Skin epidermis (tissue), 12 donors: ENCODE measurements around the gene TAPBP.
A peak's percentile ranks its signal among the peaks of the same experiment; 100 is the strongest.

ENCODE experiments used
- H3K27ac ChIP-seq, 21 experiments: fragments of 200-600 bp; sonication (generic) in 11 of 21; one replicate each; pipeline ENCODE4 v1.5.0; 2020; ENCODE audit warnings: mild to moderate bottlenecking in 3 of 21, inconsistent platforms in 2 of 21, moderate library complexity in 2 of 21
- H3K4me3 ChIP-seq, 7 experiments: fragments of 200-600 bp; sonication (generic) in 2 of 7; one replicate each; pipeline ENCODE4 v1.5.0; 2020; ENCODE audit warnings: inconsistent platforms in 2 of 7, mild to moderate bottlenecking in 2 of 7, moderate library complexity in 1 of 7

TAPBP gene

DNA sequence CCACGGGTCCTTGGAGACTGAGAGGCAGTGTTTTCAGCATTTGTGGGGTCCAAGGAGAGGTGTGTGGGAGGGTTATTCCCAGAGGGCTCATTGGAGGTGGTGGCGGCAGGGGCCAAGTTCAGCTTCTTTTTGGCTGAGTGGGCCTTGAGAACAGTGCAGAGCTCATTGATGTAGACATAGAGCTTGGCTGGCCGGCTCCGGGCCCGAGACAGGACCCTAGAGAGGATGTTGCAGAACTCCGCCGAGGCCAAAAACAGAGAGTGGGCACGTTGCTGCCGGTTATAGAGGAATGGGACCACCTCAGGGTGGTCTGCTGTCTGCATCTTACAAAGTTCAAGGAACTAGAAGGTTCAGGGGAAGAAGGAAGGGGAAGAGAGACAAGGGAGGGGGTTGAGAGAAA lies 7.3 kb upstream of the TAPBP start:
- Histone ChIP-seq H3K27ac (peak overlapping the region in 19 of 21 experiments; percentile 1 to 100 (median 92)), H3K4me3 (peak overlapping the region in 3 of 7 experiments; percentile 56 to 82 (median 67))

DNA sequence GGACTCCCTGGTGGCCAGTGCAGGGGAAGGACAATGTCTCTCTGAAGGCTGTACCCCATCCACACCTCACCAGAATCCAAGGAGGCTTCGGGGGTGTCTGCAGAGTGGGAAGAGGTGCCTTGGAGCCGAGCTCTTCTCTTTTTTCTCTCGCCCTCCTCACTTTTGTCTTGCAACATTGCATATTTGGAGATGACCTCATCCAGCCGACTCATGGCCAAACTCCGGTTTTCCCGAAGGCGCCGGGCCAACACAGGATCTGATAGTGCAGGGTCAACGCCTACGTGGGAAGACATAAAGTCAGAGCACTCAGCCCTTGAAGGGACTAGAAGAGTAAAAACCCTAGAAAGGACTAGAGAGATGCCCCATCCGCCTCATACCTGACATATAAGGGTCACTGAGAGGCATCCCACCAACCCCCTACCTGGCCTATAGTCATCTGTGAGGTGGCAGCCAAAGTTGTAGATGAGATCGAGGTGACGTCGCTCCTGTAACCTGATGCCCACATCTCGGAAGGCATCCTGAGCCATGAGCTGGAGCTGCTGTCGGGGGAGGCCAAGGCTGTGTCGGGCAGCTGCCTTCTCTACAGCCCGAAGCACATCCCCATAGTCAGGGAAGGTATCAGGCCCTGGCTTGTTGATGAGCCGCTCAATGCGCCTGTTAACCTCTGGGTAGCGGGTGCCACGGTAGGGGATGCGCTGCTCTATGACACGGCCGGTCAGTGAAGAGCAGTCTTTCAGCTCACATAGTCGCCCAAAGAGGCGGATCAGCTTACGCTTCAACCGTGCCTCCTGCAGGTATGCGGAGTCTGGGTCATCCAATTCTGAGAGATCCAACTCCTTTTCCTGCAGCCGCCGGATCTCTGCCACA lies 6.7 kb upstream of the TAPBP start:
- peak overlapping the region in 13 of 21 experiments; percentile 4 to 100 (median 50) for H3K27ac ChIP-seq
- H3K4me3 ChIP-seq: peak overlapping the region in 2 of 7 experiments; percentile 67 to 82

DNA sequence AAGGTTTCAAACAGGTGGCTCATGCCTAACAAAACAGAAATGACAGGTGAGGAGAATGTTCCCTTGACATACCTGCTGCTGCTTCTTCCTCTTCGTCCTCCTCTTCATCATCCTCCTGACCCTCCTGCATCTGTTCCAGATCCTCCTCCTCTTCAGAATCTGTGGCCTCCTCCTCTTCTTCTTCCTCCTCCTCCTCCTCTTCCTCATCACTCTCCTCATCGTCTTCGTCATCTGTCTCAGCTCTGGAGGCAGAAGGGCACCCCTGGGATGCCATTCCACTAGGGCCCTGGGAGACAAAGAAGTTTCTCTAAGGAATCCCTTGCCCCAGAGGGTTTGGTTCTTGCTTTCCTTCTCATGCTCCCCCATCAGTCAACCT lies 6.0 kb upstream of the TAPBP start:
- H3K4me3 ChIP-seq: peak overlapping the region in 1 of 7 experiments; percentile 67
- H3K27ac ChIP-seq: peak overlapping the region in 8 of 21 experiments; percentile 8 to 100 (median 44)

DNA sequence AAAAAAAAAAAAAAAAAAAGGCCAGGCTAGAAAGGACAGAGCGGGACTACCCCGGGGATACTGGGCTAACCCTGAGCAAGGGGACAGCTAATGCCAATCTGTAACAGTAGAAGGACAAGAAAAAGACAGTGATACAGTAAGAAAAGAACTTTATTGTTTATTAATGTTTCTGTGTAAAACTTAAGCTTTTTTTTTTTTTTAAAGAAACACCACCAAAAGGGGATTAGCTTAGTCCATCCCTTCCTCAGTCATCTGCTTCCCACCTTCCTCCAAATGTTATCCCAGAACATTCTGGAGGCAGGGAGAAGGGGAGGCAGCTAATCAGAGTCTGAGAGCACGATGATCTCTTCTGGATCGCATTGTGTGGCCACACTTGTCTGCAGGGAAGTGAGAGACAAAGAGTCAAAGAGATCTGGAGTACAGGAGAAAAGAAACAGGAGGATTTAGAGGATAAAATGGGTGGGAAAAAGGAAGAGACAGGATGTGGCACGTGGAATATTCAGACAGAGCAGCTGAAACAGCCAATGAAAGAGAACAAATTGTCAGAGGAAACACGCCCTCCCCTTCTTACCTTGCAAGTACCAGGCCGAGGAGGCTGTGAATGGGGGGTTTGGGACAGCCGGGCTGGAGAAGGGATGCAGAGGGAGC lies 4.7 kb upstream of the TAPBP start:
- H3K27ac ChIP-seq: peak overlapping the region in 18 of 21 experiments; percentile 28 to 90 (median 84)
- H3K4me3 ChIP-seq: peak overlapping the region; percentile 12 to 56 (median 49)

DNA sequence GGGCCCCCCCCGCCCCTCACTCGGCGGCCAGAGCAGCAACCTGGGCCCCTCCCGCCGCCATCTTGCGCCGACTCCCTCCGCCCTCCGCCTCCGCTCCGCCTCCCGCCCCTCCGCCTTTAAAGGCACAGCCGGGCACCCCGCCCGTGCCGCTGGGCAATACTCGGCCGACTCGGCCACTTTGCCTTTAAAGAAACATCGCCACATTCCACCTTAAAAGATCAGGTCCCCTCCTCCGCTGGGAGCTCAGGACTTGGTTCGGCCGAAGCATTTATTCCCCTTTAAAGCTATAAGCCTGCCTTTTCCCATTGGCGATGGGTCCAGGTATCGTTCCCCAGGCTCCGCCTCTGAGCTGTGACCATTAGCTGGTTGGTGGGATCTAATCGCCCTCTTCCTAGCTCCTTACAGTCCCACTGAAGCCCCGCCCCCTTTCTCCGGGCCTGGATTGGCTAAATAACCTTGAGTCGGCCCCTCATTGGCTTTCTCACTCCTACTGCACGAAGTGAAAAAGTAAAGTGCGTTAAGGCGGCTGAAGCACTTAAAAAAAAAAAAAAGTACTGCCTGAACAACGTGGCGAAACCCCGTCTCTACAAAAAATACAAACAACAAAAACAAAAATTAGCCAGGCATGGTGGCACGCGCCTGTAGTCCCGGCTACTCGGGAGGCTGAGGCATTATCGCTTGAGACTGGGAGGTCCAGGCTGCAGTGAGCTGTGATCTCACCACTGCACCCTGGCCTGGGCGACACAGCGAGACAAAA lies 4.0 kb upstream of the TAPBP start, which contains the start of gene ZBTB22:
Gene ZBTB22, minus strand, starts transcription at position 76 of the 757 bp plus-strand sequence. CDS start 828 bp downstream, outside the sequence.
- Histone ChIP-seq H3K4me3 (peak within 1 kb of the TSS; percentile 35 to 56 (median 49)), H3K27ac (peak within 1 kb of the TSS in 20 of 21 experiments; percentile 56 to 90 (median 84))

DNA sequence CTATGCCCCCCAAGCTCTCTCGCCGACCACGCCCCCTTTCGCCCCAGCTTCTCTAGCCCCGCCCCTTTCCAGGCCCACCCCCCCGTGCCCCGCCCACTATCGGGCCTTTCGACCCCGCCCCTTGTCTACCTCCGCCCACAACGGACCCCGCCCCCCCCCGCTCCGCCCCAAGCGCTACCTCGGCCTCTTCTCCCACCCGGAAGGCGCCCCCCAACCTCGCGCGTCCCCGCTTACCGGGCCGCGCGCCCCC lies 3.5 kb upstream of the TAPBP start:
- peak overlapping the region; percentile 35 to 56 (median 49) for H3K4me3 ChIP-seq
- peak overlapping the region in 20 of 21 experiments; percentile 56 to 90 (median 84) for H3K27ac ChIP-seq

DNA sequence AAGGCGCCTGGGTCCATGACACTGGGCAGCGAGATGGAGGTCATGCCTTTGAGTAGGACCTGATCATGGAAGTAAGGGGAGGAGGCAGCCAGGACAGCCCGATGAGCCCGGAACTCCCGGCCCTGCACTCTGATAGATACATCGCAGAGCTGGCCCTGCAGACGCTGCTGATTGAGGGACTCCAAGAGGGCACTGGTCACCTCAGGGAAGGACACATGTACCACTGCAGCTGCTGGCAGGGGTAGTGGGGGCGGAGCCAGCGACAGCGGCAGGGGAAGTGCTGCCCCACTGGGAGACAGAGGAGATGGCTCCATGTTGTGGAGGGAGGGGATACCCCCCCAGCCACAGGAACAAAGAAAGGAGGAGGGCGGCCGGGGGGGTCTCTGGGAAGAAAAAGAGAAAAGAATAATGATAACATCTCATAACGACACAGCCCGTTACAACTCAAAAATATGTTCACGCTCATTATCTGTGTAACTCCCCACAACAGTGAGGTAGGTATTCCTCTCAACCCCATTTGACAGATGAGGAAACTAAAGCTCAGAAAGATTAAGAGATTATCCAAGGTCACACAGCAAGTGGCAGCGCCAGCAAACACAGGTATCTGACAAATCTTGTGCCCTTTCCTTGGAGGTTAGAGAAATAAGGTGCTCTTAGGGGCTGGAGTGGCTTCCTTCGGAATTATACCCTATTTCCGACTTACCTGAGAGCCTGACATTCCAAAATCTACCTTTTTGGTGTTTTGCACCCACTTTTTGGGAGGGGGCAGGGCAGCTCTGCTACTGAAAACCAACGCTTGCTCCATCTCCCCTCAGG lies 2.9 kb upstream of the TAPBP start:
- peak overlapping the region; percentile 35 to 56 (median 49) for H3K4me3 ChIP-seq
- peak overlapping the region in 18 of 21 experiments; percentile 56 to 90 (median 84) for H3K27ac ChIP-seq

DNA sequence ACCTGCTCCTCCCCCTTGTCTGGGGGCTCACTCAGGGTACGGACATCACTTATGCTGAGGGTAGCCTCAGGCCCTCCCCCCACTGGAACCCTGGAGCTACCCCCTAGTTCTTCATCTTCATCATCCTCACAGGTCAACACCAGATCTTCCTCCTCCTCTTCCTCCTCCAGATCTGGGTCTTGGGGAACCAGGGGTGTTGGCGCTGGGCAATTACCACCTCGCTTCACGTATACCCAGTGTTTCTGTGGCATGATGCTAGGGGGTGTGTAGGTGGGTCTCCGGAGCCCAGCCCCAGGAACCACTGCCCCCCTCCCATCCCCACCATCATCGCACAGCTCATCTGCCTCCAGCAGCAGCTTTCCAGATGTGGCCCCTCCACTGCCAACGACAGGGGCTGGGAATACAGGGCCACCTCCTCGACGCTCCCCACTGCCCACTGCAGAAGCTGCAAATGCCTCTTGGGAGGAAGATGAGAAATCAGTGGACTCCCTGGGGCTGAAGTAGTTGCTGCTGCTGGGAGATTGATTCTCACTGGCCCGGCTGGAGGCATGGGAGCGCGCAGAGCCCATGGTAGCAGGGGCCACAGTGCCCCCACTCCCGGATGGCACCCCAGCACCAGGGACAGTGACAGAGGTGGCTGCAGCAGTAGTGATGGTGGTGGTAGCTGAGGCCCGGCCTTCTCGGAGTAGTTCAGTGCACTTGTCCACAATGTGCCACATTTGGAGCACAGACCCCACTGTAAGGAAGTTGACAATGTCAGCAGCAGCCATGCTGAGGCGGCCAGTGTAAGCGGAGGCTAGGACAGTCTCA lies 2.1 kb upstream of the TAPBP start:
- no peak overlapping the region for H3K4me3 ChIP-seq
- H3K27ac ChIP-seq: peak overlapping the region in 11 of 21 experiments; percentile 89 to 100 (median 96)

DNA sequence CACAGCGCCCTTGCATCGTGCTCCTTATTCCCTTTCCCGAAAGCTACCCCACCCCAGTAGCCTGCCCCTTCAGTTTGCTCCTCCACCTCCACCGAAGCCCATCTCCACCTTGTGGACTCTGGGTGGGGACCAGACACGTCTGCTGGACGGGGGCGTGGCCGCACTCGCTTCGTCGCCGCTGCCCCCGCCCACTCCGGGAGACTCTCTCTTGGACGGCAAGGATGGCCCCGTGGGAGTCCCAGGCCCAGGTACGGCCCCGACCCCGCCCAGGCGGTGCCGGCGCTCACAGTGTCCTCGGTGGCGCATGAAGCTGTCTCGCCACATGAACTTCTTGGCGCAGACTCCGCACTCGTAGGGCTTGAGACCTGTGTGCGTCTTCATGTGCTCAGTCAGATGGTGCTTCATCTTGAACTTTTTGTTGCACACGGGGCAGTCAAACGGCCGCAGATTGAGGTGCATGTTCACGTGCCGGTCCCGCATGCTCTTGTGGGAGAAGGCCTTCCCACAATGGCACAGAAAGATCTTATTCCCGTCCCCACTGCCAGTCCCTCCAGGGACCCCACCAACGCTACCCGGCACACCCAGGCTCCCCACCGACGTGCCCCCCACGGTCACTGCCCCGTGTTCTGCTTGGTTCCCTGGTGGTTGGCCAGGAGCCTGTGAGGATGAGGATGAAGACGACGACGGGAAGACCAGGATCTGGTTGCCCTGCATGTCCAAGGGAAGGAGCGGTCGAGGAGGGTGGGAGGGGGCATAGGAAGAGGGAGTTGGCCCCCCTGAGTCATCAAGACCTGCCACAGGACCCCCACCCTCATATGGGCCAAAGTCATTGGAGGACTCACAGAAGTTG lies 1.3 kb upstream of the TAPBP start:
- peak overlapping the region in 20 of 21 experiments; percentile 89 to 100 (median 97) for H3K27ac ChIP-seq
- peak overlapping the region; percentile 61 to 89 (median 82) for H3K4me3 ChIP-seq

DNA sequence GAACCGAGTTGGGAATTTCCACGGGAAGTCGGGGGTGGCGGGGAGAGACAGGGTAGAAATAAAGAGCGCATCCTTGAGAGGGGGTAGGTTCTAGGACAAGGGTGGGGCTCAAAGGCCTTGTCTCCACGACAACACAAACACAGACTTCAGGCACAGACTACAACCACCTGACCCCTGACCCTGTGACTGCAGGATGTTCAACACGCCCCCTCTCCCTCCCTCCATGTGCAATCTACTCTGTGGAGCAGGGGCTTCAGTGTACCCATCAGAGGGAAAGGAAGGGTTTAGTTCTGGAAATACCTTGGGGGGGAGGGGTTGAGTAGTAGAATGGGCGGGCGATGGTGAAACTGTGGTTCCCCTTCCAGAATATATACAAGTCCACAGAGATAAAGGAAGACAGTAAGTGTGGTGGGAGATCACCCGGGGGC lies 651 bp upstream of the TAPBP start:
- peak overlapping the region; percentile 61 to 89 (median 82) for H3K4me3 ChIP-seq
- H3K27ac ChIP-seq: peak overlapping the region; percentile 89 to 100 (median 97)

DNA sequence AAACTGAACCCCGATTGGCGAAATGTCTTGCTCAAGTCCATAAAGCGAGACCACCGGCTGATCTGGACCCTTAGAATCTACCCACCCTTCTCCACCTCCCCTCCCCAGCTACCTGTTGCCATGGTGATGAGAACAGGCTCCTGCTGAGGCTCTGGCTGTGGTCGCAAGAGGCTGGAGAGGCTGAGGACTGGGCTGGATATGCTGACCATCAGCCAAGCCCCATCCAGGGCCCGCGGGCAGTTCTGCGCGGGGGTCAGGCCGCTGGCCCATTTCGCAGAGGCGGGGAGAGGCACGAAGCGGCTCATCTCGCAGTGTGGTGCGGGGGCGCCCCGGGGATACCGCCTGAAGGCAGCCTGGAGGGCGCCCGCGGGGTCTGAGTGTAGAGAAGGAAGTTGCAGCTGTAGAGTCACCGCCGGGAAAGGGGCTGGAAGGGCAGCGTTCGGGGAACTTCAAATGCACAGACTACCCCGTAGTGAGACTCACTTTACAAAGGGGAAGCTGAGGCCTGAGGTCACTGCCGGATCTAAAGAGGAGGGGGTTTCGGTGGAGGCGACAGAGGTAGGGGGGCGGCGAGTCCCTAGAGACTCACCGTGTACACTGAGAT lies 671 bp downstream of the TAPBP start:
- peak overlapping the region; percentile 89 to 100 (median 97) for H3K27ac ChIP-seq
- peak overlapping the region; percentile 61 to 89 (median 82) for H3K4me3 ChIP-seq

DNA sequence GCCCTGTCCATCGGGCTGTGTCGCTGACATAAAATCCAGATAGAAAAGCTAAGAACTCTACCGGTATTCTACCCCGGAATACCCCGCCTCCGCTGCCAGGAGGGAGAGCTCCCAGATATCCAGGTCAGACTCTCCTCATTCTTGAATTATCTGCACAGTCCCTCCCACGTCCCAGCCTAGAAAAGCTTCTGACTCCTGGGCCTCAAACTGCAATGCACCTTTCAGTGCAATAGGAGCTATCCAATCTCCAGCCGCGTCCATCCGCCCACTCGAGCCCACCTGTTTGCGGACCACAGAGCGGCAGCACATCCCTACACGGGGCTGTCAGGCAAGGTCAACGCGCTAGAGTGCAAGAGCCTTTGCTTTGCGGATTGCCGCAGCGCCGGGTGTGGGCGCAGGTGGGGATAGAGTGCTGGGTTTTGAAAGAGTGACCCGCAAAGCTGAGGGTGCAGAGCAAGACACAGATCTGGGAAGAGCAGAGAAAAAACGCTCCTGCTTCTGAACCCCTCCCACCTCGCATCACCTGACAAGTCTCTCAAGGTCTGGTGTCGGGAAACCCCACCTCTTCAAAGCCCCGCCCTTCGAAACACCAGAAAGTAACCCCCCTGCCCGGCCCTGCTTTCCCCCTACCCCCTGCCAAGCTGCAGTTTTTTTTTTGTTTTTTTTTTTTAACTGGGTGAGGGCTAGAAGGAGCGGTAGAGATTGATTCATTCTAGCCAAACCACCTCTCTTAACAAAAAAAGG lies 1.3 kb downstream of the TAPBP start:
- Histone ChIP-seq H3K27ac (peak overlapping the region; percentile 89 to 100 (median 97)), H3K4me3 (peak overlapping the region; percentile 61 to 89 (median 82))

DNA sequence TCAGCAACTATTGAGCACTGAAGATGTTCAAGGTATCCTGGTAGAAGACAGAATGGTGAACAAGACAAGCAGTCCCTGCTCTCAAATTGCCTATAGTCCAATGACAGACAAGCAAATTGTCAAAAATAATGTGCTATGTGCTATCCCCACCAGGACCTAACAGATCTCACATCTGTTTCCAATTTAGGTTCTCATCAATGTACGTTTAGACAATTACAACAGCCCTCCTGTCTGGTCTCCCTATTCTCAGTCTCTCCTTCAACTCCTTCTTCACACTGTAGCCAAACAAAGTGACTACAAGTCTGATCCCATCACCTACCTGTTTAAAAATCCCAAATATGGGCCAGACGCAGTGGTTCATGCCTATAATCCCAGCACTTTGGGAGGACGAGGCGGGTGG lies 7.5 kb downstream of the TAPBP start:
- H3K4me3 ChIP-seq: no peak overlapping the region
- no peak overlapping the region for H3K27ac ChIP-seq

DNA sequence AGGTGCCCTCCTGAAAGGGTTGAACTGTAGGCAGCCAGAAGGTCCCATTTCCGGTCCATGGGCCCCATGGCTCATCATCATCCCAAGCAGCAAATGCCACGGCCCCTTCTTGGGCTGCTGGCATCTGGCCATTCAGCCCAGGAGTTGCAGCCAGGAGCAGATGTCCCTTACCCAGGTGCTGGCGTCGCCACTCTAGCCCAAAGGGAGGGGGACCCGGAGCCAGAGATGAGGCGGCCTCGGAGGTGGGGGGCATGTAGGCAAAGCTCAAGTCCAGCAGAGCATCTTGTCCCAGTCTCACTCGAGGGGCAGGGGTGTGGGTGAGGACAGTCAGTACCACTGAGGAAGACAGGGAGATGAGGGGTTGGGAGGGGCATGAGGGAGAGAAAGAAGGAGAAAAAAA lies 8.8 kb downstream of the TAPBP start:
- H3K4me3 ChIP-seq: no peak overlapping the region
- peak overlapping the region in 2 of 21 experiments; percentile 11 to 14 for H3K27ac ChIP-seq

DNA sequence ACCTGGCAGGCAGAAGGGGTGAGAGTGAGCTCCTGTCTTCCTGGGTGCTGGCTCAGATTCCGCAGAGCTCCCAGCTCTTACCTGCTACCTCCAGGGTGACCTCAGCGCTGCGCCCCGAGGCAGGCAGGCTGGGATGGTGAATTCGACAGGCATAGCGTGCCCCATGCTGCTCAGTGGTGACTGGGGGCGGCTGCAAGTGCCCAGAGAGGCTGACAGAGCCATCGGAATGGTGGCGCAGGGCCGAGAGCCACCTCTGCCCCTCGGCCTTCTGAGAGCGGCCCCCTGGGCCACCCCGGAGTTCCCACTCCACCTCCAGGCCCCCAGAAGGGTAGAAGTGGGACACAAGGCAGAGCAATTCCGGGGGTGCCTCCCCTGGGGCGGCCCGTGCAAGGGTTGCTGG lies 9.7 kb downstream of the TAPBP start:
- H3K27ac ChIP-seq: peak overlapping the region in 2 of 21 experiments; percentile 11 to 14
- no peak overlapping the region for H3K4me3 ChIP-seq

DNA sequence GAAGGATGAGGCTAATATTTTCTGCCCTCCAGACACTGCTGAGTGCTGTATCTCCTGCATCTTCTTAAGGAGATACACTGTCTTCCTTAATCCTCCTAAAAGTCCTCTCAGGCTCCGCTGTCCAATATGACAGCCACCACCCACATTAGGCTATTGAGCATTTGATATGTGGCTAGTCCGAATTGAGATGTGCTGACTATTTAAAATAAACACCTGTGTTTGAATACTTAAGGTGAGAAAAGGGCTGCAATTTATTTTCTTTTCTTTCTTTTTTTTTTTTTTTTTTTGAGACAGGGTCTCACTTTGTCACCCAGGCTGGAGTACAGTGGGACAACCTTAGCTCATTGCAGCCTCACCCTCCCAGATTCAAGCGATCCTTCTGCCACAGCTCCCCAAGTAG lies 12.0 kb downstream of the TAPBP start:
- H3K27ac ChIP-seq: no peak overlapping the region
- no peak overlapping the region for H3K4me3 ChIP-seq
